ENCODE data around the gene RPL15.

DNA sequence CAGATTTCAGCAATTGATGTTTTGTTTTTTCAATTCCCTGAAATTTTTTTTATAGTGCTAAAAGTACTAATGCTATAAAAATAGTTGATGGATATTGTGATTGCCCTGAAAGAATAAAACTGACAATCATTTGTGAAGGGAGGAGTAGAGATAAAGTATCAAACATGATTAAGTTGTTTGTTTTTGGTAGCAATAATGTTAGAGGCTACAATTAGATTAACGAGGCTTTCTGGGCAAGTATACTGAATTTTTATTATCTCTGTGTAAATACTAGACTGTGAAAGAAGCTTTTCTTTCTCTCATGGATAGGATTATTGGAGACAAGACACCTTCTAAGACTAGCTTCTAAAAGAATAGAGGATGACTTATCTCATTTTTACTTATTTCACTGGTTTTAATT is 43.7 kb downstream of the RPL15 start:
- TF ChIP-seq, protein P1, sequence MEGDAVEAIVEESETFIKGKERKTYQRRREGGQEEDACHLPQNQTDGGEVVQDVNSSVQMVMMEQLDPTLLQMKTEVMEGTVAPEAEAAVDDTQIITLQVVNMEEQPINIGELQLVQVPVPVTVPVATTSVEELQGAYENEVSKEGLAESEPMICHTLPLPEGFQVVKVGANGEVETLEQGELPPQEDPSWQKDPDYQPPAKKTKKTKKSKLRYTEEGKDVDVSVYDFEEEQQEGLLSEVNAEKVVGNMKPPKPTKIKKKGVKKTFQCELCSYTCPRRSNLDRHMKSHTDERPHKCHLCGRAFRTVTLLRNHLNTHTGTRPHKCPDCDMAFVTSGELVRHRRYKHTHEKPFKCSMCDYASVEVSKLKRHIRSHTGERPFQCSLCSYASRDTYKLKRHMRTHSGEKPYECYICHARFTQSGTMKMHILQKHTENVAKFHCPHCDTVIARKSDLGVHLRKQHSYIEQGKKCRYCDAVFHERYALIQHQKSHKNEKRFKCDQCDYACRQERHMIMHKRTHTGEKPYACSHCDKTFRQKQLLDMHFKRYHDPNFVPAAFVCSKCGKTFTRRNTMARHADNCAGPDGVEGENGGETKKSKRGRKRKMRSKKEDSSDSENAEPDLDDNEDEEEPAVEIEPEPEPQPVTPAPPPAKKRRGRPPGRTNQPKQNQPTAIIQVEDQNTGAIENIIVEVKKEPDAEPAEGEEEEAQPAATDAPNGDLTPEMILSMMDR (IDR thresholded peaks at IDR 0.05): no peak
- TF ChIP-seq POLR2A (IDR thresholded peaks at IDR 0.05): no peak
